Neural progenitor cell (in vitro differentiated cells): ENCODE results near the gene PLPPR3. TPM values are rescaled to one million over a fixed set of nuclear protein-coding genes. Genes with fewer than 3 reads are reported as not detected.

Experiments used
- DNase-seq: peaks from one replicate; pipeline ENCODE4 v3.0.0-alpha.2; 2016; ENCODE audit warnings: low spot score
- H2AFZ ChIP-seq: fragments of 200-600 bp; sonication (generic); replicated peaks from 2 replicates; pipeline ENCODE4 v1.6.1; 2016; ENCODE audit warnings: antibody characterized with exemption
- H3F3A ChIP-seq: fragments of 200-600 bp; sonication (generic); 2 replicates; pipeline ENCODE4 v1.6.1; 2016; ENCODE audit warnings: antibody characterized with exemption, low read depth
- H3K27ac ChIP-seq: fragments of 200-600 bp; sonication (generic); 2 replicates; pipeline ENCODE4 v1.5.1; 2016; ENCODE audit warnings: mild to moderate bottlenecking
- H3K27me3 ChIP-seq: fragments of 200-600 bp; sonication (generic); 2 replicates; pipeline ENCODE4 v1.6.1; 2016; ENCODE audit warnings: mild to moderate bottlenecking, moderate library complexity
- H3K36me3 ChIP-seq: fragments of 200-600 bp; sonication (generic); 2 replicates; pipeline ENCODE4 v1.5.1; 2016
- H3K4me1 ChIP-seq: fragments of 200-600 bp; sonication (generic); 2 replicates; pipeline ENCODE4 v1.6.1; 2016; ENCODE audit warnings: mixed run types
- H3K4me2 ChIP-seq: fragments of 200-600 bp; sonication (generic); 2 replicates; pipeline ENCODE4 v1.6.1; 2016
- H3K4me3 ChIP-seq: fragments of 200-600 bp; sonication (generic); 2 replicates; pipeline ENCODE4 v1.5.1; 2016
- H3K79me2 ChIP-seq: fragments of 200-600 bp; sonication (generic); 2 replicates; pipeline ENCODE4 v1.6.1; 2016; ENCODE audit warnings: low read depth
- H3K9ac ChIP-seq: fragments of 200-600 bp; sonication (generic); 2 replicates; pipeline ENCODE4 v1.6.1; 2016
- H3K9me3 ChIP-seq: fragments of 200-600 bp; sonication (generic); 2 replicates; pipeline ENCODE4 v1.5.1; 2016; ENCODE audit warnings: low read depth
- H4K20me1 ChIP-seq: fragments of 200-600 bp; sonication (generic); 2 replicates; pipeline ENCODE4 v1.6.1; 2016; ENCODE audit warnings: low read depth
- H3K27ac Mint-ChIP-seq: 3 replicates; pipeline ENCODE4 v1.8.0; 2021; ENCODE audit warnings: mixed read lengths
- H3K27me3 Mint-ChIP-seq: 2 replicates; pipeline ENCODE4 v1.8.0; 2022; ENCODE audit warnings: low read depth, mild to moderate bottlenecking, inconsistent platforms, moderate library complexity, mixed read lengths; ENCODE audit not compliant: insufficient read depth
- H3K36me3 Mint-ChIP-seq: 3 replicates; pipeline ENCODE4 v1.8.0; 2021; ENCODE audit warnings: mixed read lengths
- H3K4me1 Mint-ChIP-seq: 3 replicates; pipeline ENCODE4 v1.8.0; 2021; ENCODE audit warnings: mixed read lengths
- H3K4me3 Mint-ChIP-seq: 3 replicates; pipeline ENCODE4 v1.8.0; 2021; ENCODE audit warnings: mild to moderate bottlenecking, moderate library complexity, mixed read lengths
- H3K9me3 Mint-ChIP-seq: 3 replicates; pipeline ENCODE4 v1.8.0; 2020; ENCODE audit warnings: mixed read lengths
- EZH2 ChIP-seq: fragments of 200-600 bp; sonication (generic); IDR thresholded peaks from 2 replicates; pipeline ENCODE4 v1.6.1; 2017; ENCODE audit warnings: antibody characterized with exemption, mild to moderate bottlenecking, moderate library complexity
- EZH2phosphoT487 ChIP-seq: fragments of 200-600 bp; sonication (generic); IDR thresholded peaks from 2 replicates; pipeline ENCODE4 v1.6.1; 2017; ENCODE audit warnings: antibody characterized with exemption
- total RNA-seq: library from RNA; depleted of rRNA; stranded (reverse); fragments of >200 nt; gene quantifications from 2 replicates; pipeline ENCODE4 v1.2.3, GENCODE V29; 2015; ENCODE audit warnings: low replicate concordance
- TF ChIP-seq, protein P1 (sequence below): fragments of 200-600 bp; sonication (generic); IDR thresholded peaks from 2 replicates; pipeline ENCODE4 v1.5.1; 2017; ENCODE audit warnings: antibody characterized with exemption, mild to moderate bottlenecking

Gene PLPPR3
- total RNA-seq, 1 donor from 2014 or later = 15.6 TPM

- Histone ChIP-seq H3K4me2 (no peak overlapping the region), H3K4me1 (no peaks in the 10 kb centered on the region), H4K20me1 (peaks cover 67% of the 10 kb centered on the region), H3K79me2 (peaks cover 38% of the 10 kb centered on the region), H3K4me3 (no peak overlapping the region), H3K27me3 (no peaks in the 10 kb centered on the region), H3K9ac (no peak overlapping the region), H3K36me3 (peaks cover 3% of the 10 kb centered on the region), H3K9me3 (no peaks in the 10 kb centered on the region), H2AFZ (no peak overlapping the region), H3K27ac (peak overlapping the region; percentile 74), H3F3A (peaks cover 58% of the 10 kb centered on the region)
- DNase-seq = no peak
- Mint-ChIP-seq H3K4me3 (no peak overlapping the region), H3K27ac (no peak overlapping the region), H3K4me1 (peaks cover 3% of the 10 kb centered on the region), H3K9me3 (peaks cover 2% of the 10 kb centered on the region), H3K36me3 (peaks cover 33% of the 10 kb centered on the region), H3K27me3 (peaks cover 13% of the 10 kb centered on the region)
- TF ChIP-seq EZH2 = no peak
- TF ChIP-seq EZH2phosphoT487 = no peak
- TF ChIP-seq, protein P1, sequence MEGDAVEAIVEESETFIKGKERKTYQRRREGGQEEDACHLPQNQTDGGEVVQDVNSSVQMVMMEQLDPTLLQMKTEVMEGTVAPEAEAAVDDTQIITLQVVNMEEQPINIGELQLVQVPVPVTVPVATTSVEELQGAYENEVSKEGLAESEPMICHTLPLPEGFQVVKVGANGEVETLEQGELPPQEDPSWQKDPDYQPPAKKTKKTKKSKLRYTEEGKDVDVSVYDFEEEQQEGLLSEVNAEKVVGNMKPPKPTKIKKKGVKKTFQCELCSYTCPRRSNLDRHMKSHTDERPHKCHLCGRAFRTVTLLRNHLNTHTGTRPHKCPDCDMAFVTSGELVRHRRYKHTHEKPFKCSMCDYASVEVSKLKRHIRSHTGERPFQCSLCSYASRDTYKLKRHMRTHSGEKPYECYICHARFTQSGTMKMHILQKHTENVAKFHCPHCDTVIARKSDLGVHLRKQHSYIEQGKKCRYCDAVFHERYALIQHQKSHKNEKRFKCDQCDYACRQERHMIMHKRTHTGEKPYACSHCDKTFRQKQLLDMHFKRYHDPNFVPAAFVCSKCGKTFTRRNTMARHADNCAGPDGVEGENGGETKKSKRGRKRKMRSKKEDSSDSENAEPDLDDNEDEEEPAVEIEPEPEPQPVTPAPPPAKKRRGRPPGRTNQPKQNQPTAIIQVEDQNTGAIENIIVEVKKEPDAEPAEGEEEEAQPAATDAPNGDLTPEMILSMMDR = no peak
Measured at GRCh38 chr19:810883-811489, 10.8 kb downstream of the PLPPR3 start.

GRCh38 chr19:810077-810855, 11.5 kb downstream of the PLPPR3 start:
- H3K27me3 ChIP-seq = no peaks in the 10 kb centered on the region
- H3F3A ChIP-seq = peaks cover 63% of the 10 kb centered on the region
- Mint-ChIP-seq H3K4me1 (no peaks in the 10 kb centered on the region), H3K27ac (no peak overlapping the region), H3K4me3 (no peak overlapping the region), H3K9me3 (no peaks in the 10 kb centered on the region), H3K36me3 (peaks cover 29% of the 10 kb centered on the region), H3K27me3 (peaks cover 10% of the 10 kb centered on the region)
- H3K4me1 ChIP-seq = no peaks in the 10 kb centered on the region
- peaks cover 74% of the 10 kb centered on the region for H4K20me1 ChIP-seq
- peaks cover 45% of the 10 kb centered on the region for H3K79me2 ChIP-seq
- peak overlapping the region; percentile 74 for H3K27ac ChIP-seq
- no peak overlapping the region for H2AFZ ChIP-seq
- H3K4me2 ChIP-seq = no peak overlapping the region
- no peak overlapping the region for H3K4me3 ChIP-seq
- H3K9ac ChIP-seq = no peak overlapping the region
- H3K9me3 ChIP-seq = no peaks in the 10 kb centered on the region
- DNase-seq = no peak
- H3K36me3 ChIP-seq = peaks cover 3% of the 10 kb centered on the region
- TF ChIP-seq, protein P1 = no peak
- TF ChIP-seq EZH2 (no peak), EZH2phosphoT487 (no peak)

- TF ChIP-seq EZH2 = no peak
- TF ChIP-seq, protein P1 = no peak
- no peak for TF ChIP-seq EZH2phosphoT487
- Histone ChIP-seq H2AFZ (no peak overlapping the region), H3K9me3 (no peaks in the 10 kb centered on the region), H3K79me2 (peaks cover 64% of the 10 kb centered on the region), H3K27me3 (no peaks in the 10 kb centered on the region), H3K36me3 (peaks cover 3% of the 10 kb centered on the region), H3F3A (peaks cover 67% of the 10 kb centered on the region), H3K4me3 (no peak overlapping the region), H3K4me1 (no peaks in the 10 kb centered on the region), H3K9ac (no peak overlapping the region), H3K4me2 (no peak overlapping the region), H3K27ac (no peak overlapping the region), H4K20me1 (peaks cover 86% of the 10 kb centered on the region)
- H3K27ac Mint-ChIP-seq = no peak overlapping the region
- peaks cover 28% of the 10 kb centered on the region for H3K36me3 Mint-ChIP-seq
- DNase-seq = no peak
- H3K9me3 Mint-ChIP-seq = no peaks in the 10 kb centered on the region
- H3K27me3 Mint-ChIP-seq = peaks cover 9% of the 10 kb centered on the region
- peaks cover 4% of the 10 kb centered on the region for H3K4me1 Mint-ChIP-seq
- H3K4me3 Mint-ChIP-seq = no peak overlapping the region
Measured at GRCh38 chr19:808423-808775, 13.4 kb downstream of the PLPPR3 start.
